GM12878 (cell line): Measurements from ENCODE around the gene PSAT1. TPM values are rescaled to one million over a fixed set of nuclear protein-coding genes. Genes with fewer than 3 reads are reported as not detected.

Source experiments
- ATAC-seq: fragments of 200-7000 bp; cut with Tn5 transposase; 3 replicates; pipeline ENCODE4 v1.9.1; 2020; ENCODE audit warnings: mild to moderate bottlenecking, moderate library complexity
- BruUV-seq: library from RNA; stranded (reverse); fragments of 400-500 nt; replicated peaks from 2 replicates; lab custom pipeline; 2021; lab: Mats Ljungman, UMichigan
- CTCF ChIA-PET: fragments of 300-600 bp; sonication (Branson Sonifier 250); formaldehyde crosslinking; extraction: SDS; loops from one replicate; lab custom pipeline; 2021; ENCODE audit warnings: inconsistent platforms; lab: Yijun Ruan, JAX
- POLR2A ChIA-PET: fragments of 350-600 bp; formaldehyde crosslinking; extraction: SDS; loops from one replicate; lab custom pipeline; 2021; ENCODE audit warnings: inconsistent platforms; lab: Charles Lee
- RAD21 ChIA-PET: fragments of 300-600 bp; sonication (Branson Sonifier 250); formaldehyde crosslinking; loops from one replicate; lab custom pipeline; 2023; ENCODE audit warnings: antibody characterized with exemption; ENCODE audit not compliant: unreplicated experiment; lab: Charles Lee
- SMC1A ChIA-PET: fragments of 300-600 bp; sonication (Branson Sonifier 250); formaldehyde crosslinking; loops from one replicate; lab custom pipeline; 2023; ENCODE audit not compliant: unreplicated experiment, uncharacterized antibody; lab: Charles Lee
- DNase-seq: peaks from one replicate; pipeline ENCODE4 v3.0.0-alpha.2; 2011; ENCODE audit warnings: low read depth, low spot score
- FAIRE-seq: peaks from 3 replicates; lab custom pipeline; 2011; peaks lifted over from hg19 to GRCh38; lab: Jason Lieb, UNC
- H2AFZ ChIP-seq: 2 replicates; pipeline ENCODE4 v1.6.0; 2011; ENCODE audit warnings: low read depth, low read length, control low read depth; ENCODE audit not compliant: control insufficient read depth
- H3K27ac ChIP-seq: 2 replicates; pipeline ENCODE4 v1.5.1; 2011; ENCODE audit warnings: control low read depth; ENCODE audit not compliant: control insufficient read depth, insufficient read depth
- H3K27me3 ChIP-seq, 2 experiments: replicated peaks in 1 of 2; 2 replicates each; pipeline versions ENCODE4 v1.6.0 to v1.6.1; 2011; ENCODE audit warnings: low read length in 1 of 2; ENCODE audit not compliant: control insufficient read depth in 2 of 2, insufficient read depth in 2 of 2
- H3K36me3 ChIP-seq, 2 experiments: 2 replicates each; pipeline ENCODE4 v1.5.1; 2011; ENCODE audit warnings: low read length in 1 of 2; ENCODE audit not compliant: control insufficient read depth in 2 of 2, insufficient read depth in 2 of 2
- H3K4me1 ChIP-seq: 2 replicates; pipeline ENCODE4 v1.6.1; 2011; ENCODE audit warnings: mild to moderate bottlenecking, low read length, moderate library complexity, mixed read lengths; ENCODE audit not compliant: control insufficient read depth, insufficient read depth
- H3K4me2 ChIP-seq: 2 replicates; pipeline ENCODE4 v1.6.0; 2011; ENCODE audit warnings: control low read depth; ENCODE audit not compliant: control insufficient read depth, insufficient read depth
- H3K4me3 ChIP-seq: fragments of 200-600 bp; sonication (generic); 2 replicates; pipeline ENCODE4 v1.5.1; 2016
- H3K79me2 ChIP-seq: 2 replicates; pipeline ENCODE4 v1.6.0; 2011; ENCODE audit warnings: low read length; ENCODE audit not compliant: control insufficient read depth, insufficient read depth
- H3K9ac ChIP-seq: 2 replicates; pipeline ENCODE4 v1.8.0; 2011; ENCODE audit warnings: low read length, control low read depth, mixed read lengths; ENCODE audit not compliant: control insufficient read depth, insufficient read depth
- H3K9me3 ChIP-seq: replicated peaks from 3 replicates; pipeline ENCODE4 v1.5.1; 2011; ENCODE audit warnings: mild to moderate bottlenecking, low read length; ENCODE audit not compliant: control insufficient read depth, insufficient read depth
- H4K20me1 ChIP-seq: 2 replicates; pipeline ENCODE4 v1.6.0; 2011; ENCODE audit not compliant: control insufficient read depth, insufficient read depth
- ASH2L ChIP-seq: fragments of 300-600, 200-600 bp; sonication (generic); IDR thresholded peaks from 2 replicates; pipeline ENCODE4 v1.6.1; 2017; ENCODE audit warnings: low read depth, mild to moderate bottlenecking, borderline replicate concordance
- CHD1 ChIP-seq: IDR thresholded peaks from 2 replicates; pipeline ENCODE4 v1.6.1; 2012; ENCODE audit warnings: low read depth, low read length, improper control_type of control experiment
- IKZF1 ChIP-seq: fragments of 450-650 bp; conservative IDR thresholded peaks from 2 replicates; pipeline ENCODE4 v1.6.1; 2017; ENCODE audit warnings: antibody characterized with exemption, mild to moderate bottlenecking
- KDM1A ChIP-seq: fragments of 200-600 bp; sonication (generic); IDR thresholded peaks from 2 replicates; pipeline ENCODE4 v1.6.1; 2016; ENCODE audit warnings: borderline replicate concordance
- MYB ChIP-seq: fragments of 150-350 bp; IDR thresholded peaks from 2 replicates; pipeline ENCODE4 v1.6.1; 2014; ENCODE audit warnings: mild to moderate bottlenecking, low read depth, low read length, borderline replicate concordance
- NR2C2 ChIP-seq: IDR thresholded peaks from 2 replicates; pipeline ENCODE4 v1.6.1; 2011; ENCODE audit warnings: borderline replicate concordance, low read depth; ENCODE audit not compliant: control insufficient read depth, insufficient read length
- POLR2AphosphoS5 ChIP-seq: IDR thresholded peaks from 2 replicates; pipeline ENCODE4 v1.6.1; 2011; ENCODE audit warnings: mild to moderate bottlenecking, low read length, inconsistent platforms
- ZSCAN29 ChIP-seq: fragments of 450-650 bp; IDR thresholded peaks from 2 replicates; pipeline ENCODE4 v1.6.1; 2017; ENCODE audit warnings: mild to moderate bottlenecking, moderate library complexity
- ZZZ3 ChIP-seq: IDR thresholded peaks from 2 replicates; pipeline ENCODE4 v1.6.1; 2011; ENCODE audit warnings: low read depth; ENCODE audit not compliant: control insufficient read depth, insufficient read length
- WGBS: methylation state at CpG from one replicate; pipeline ENCODE4 v1.1.6; 2016; ENCODE audit warnings: low lambda C conversion rate; ENCODE audit not compliant: insufficient replicate concordance, insufficient coverage; ENCODE audit errors: missing lambda C conversion rate; 5-methylcytosine and 5-hydroxymethylcytosine counted together
- in situ Hi-C: fragments of 300-500 bp; cut with MboI; formaldehyde crosslinking; loops from 9 replicates; pipeline ENCODE4 v1.14.3; 2018; ENCODE audit warnings: mixed read lengths
- intact Hi-C: fragments of 100-400 bp; cut with micrococcal nuclease; formaldehyde crosslinking; loops from one replicate; pipeline ENCODE4 v1.14.2; 2022; ENCODE audit not compliant: unreplicated experiment
- polyA plus RNA-seq, 11 experiments: library from polyadenylated mRNA; depleted of rRNA in 4 of 11; unstranded in 6 of 11; stranded (reverse) in 5 of 11; fragments of >200 nt; fragmentation: Nextera tagmentation in 4 of 11; fragmentation: Illumina TruSeq in 1 of 11; extraction: Ambion mirVana in 4 of 11; extraction: Trizol in 1 of 11; gene quantifications; 1 replicate in 1 of 11; 2 replicates in 10 of 11; pipeline versions ENCODE4 v1.2.1 to v1.2.3, GENCODE V29; 2011 to 2016; ENCODE audit warnings: inconsistent platforms in 2 of 11, missing spikeins in 2 of 11, low read depth in 1 of 11
- total RNA-seq, 4 experiments: library from RNA; depleted of rRNA in 3 of 4; stranded (reverse); fragments of >200 nt in 3 of 4; fragmentation: Illumina TruSeq in 1 of 4; extraction: Trizol in 1 of 4; gene quantifications; 2 replicates each; pipeline versions ENCODE4 v1.2.1 to v1.2.3, GENCODE V29; 2013 to 2021

Gene PSAT1
- total and polyA plus RNA-seq, 10 of the 15 experiments (the other 5 are each of a cell fraction or from before 2014, with no cell fraction given), result 35.1 to 126 (median 51.9) TPM

DNA sequence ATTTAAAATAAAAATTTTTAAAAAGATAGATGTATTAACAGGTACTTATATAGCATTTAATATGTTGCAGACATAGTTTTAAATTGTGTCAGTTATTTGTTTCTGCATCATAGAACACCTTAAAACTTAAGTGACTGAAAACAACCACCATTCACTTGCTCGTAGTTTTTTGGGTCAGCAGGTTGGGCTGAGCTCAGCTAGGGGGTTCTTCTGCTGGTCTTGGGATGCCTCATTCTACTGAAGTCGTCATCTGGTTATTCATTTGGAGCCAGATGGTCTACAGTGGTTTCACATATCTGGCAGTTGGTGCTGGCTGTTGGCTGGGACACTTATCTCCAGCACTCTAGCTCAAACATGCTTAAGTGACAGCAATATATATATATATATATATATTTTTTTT, 29.6 kb downstream of the PSAT1 start (continued):
- TF ChIP-seq MYB (no peak), CHD1 (no peak)

DNA sequence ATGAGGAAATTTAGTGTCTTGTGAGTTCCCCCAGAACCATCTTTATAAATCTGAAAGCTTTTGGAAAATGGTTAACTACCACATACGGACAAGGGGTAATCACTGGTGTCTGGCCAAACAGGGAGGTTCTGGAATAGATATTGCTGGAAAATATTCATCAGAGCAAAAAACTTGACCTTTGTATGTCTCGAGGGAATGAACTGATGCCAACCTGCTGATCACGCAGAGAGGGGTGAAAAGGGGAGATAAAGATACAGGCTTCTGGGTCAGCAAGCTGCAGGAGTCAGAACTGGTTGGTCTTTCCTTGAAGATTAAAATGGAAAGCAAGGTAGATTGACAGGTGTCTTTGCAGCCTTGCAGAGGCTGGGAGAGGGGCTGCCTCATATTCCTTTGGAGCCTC, 35.5 kb downstream of the PSAT1 start:
- Histone ChIP-seq H2AFZ (no peak overlapping the region), H3K4me2 (no peak overlapping the region), H3K4me3 (no peak overlapping the region), H3K36me3 (no peaks in the 10 kb centered on the region; a peak in 1 of 4 replicates), H4K20me1 (no peaks in the 10 kb centered on the region), H3K9ac (no peak overlapping the region), H3K27ac (no peak overlapping the region), H3K9me3 (no peaks in the 10 kb centered on the region), H3K4me1 (no peaks in the 10 kb centered on the region), H3K79me2 (no peaks in the 10 kb centered on the region), H3K27me3 (no peaks in the 10 kb centered on the region)
- ChIA-PET RAD21 (no interaction called here), CTCF (no interaction called here), SMC1A (no interaction called here), POLR2A (no interaction called here)
- intact Hi-C loops (no loop called here), in situ Hi-C loops (no loop called here)
- no TSS peak for BruUV-seq
- WGBS, result 76% methylated on average over 3 of the region's 3 CpGs
- TF ChIP-seq ASH2L, result no peak
- TF ChIP-seq POLR2AphosphoS5, result no peak
- no peak for TF ChIP-seq NR2C2
- no peak for TF ChIP-seq KDM1A
- no peak for TF ChIP-seq ZSCAN29
- TF ChIP-seq IKZF1, result no peak
- no peak for TF ChIP-seq ZZZ3
- no peak for DNase-seq
- no peak for ATAC-seq
- FAIRE-seq, result no peak
